ENCODE measurements around the gene SLC13A3. TPM values are rescaled to one million over a fixed set of nuclear protein-coding genes. Genes with fewer than 3 reads are reported as not detected.

SLC13A3 gene
- total RNA-seq, 1 donor from 2014 or later, result 2.9 TPM

DNA sequence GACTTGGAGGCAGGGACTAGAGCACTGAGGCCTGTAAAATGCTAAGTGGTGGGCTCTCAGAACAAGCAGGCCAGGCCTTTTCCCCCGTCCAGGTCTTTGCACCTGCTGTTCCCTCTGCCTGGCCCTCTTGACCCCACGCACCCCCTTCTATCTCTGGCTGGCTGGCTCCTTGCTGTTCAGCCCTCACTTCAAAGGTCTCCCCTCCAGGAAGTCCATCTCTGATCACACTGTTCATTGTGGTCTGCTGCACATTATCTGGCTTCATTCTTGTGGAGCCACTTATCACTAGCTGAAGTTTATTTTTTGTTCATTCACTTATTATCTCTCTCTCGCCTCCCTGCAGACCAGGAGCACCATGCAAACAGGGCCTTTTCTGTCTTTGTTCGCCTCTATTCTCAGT, 24.5 kb downstream of the SLC13A3 start:
- TF ChIP-seq, protein P1, sequence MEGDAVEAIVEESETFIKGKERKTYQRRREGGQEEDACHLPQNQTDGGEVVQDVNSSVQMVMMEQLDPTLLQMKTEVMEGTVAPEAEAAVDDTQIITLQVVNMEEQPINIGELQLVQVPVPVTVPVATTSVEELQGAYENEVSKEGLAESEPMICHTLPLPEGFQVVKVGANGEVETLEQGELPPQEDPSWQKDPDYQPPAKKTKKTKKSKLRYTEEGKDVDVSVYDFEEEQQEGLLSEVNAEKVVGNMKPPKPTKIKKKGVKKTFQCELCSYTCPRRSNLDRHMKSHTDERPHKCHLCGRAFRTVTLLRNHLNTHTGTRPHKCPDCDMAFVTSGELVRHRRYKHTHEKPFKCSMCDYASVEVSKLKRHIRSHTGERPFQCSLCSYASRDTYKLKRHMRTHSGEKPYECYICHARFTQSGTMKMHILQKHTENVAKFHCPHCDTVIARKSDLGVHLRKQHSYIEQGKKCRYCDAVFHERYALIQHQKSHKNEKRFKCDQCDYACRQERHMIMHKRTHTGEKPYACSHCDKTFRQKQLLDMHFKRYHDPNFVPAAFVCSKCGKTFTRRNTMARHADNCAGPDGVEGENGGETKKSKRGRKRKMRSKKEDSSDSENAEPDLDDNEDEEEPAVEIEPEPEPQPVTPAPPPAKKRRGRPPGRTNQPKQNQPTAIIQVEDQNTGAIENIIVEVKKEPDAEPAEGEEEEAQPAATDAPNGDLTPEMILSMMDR (IDR thresholded peaks at IDR 0.05; ENCODE audit: unreplicated experiment), result no peak
- H3K27me3 Mint-ChIP-seq, result no peaks in the 10 kb centered on the region
- H3K27ac Mint-ChIP-seq, result peak overlapping the region; percentile 46
- no peak overlapping the region for H3K4me3 Mint-ChIP-seq (ENCODE audit: low read depth)
- H3K9me3 Mint-ChIP-seq (ENCODE audit: low read depth), result peaks cover 13% of the 10 kb centered on the region
- H3K4me1 Mint-ChIP-seq (ENCODE audit: low read depth), result peaks cover 5% of the 10 kb centered on the region
- H3K36me3 Mint-ChIP-seq (ENCODE audit: insufficient read depth), result peaks cover 2% of the 10 kb centered on the region
- DNase-seq (ENCODE audit: low spot score, unreplicated experiment), result no peak

DNA sequence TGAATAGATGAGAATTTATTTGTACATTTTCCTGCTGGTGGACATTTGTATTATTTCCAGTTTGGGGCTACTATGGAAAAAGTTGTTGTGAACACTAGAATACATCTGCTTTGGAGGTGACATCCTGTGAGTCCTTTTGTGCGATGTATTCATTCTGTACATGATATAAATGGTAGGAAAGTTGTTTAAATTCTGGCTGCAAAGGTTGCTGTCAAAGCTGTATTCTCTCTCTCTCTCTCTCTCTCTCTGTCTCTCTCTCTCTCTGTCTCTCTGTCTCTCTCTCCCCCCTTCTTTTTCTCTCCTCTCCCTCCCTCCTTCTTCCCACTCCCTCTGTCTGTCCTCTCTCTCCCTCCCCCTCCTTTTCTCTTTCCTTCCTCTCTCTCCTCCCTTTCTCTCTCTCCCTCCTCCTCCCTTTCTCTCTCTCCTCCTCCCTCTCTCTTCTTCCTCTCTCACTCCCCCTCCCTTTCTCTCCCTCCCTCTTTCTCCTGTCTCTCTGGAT, 25.3 kb downstream of the SLC13A3 start:
- peaks cover 4% of the 10 kb centered on the region for H3K4me1 Mint-ChIP-seq (ENCODE audit: low read depth)
- no peak overlapping the region for H3K27ac Mint-ChIP-seq
- H3K4me3 Mint-ChIP-seq (ENCODE audit: low read depth), result no peak overlapping the region
- TF ChIP-seq, protein P1 (IDR thresholded peaks at IDR 0.05; ENCODE audit: unreplicated experiment), result no peak
- H3K9me3 Mint-ChIP-seq (ENCODE audit: low read depth), result peaks cover 13% of the 10 kb centered on the region
- H3K36me3 Mint-ChIP-seq (ENCODE audit: insufficient read depth), result peaks cover 2% of the 10 kb centered on the region
- no peaks in the 10 kb centered on the region for H3K27me3 Mint-ChIP-seq
- DNase-seq (ENCODE audit: low spot score, unreplicated experiment), result no peak

DNA sequence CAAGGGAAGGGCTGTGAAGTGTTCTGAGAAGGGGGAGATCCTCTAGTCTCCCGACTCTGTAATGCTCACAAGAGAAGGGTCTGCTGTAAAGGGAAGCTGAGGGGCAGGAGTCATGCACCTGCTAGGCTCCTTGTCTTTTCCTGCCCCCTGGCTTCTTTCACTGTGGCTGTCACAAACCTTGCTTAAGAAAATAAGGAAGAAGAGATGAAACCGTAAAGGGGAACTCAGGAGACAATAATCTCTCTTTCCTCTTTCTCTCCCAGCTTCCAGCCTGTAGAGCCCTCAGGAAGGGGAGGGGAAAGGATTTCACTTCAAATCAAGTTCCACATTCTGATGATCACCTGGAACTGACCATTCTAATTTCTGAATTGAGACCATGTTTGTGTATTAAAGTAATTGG, 26.3 kb downstream of the SLC13A3 start:
- Mint-ChIP-seq H3K36me3 (ENCODE audit: insufficient read depth) (peaks cover 2% of the 10 kb centered on the region), H3K27me3 (no peaks in the 10 kb centered on the region), H3K27ac (no peak overlapping the region), H3K9me3 (ENCODE audit: low read depth) (peaks cover 13% of the 10 kb centered on the region), H3K4me3 (ENCODE audit: low read depth) (no peak overlapping the region), H3K4me1 (ENCODE audit: low read depth) (peaks cover 4% of the 10 kb centered on the region)
- DNase-seq (ENCODE audit: low spot score, unreplicated experiment), result no peak
- TF ChIP-seq, protein P1 (IDR thresholded peaks at IDR 0.05; ENCODE audit: unreplicated experiment), result no peak

DNA sequence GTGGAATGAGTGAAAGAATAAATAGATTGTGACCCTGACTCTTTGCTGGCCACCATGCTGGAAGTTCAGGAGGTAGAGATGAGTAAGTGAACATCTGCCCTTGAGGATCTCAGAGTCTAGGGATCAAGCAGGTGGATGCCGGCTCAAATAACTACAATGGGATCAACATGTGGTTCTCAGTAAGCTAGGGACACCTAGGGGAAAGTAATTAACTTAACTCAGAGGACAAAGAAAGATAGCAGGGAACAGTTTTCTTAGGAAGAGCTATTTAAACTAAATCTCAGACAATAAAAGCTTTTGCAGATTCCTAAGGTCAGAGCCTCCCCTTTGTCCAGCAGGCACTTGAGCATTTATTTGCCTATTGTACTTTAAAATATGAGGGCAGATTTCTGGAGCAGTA, 29.1 kb downstream of the SLC13A3 start:
- TF ChIP-seq, protein P1 (IDR thresholded peaks at IDR 0.05; ENCODE audit: unreplicated experiment), result no peak
- Mint-ChIP-seq H3K9me3 (ENCODE audit: low read depth) (peaks cover 5% of the 10 kb centered on the region), H3K36me3 (ENCODE audit: insufficient read depth) (no peaks in the 10 kb centered on the region), H3K4me1 (ENCODE audit: low read depth) (peaks cover 4% of the 10 kb centered on the region), H3K4me3 (ENCODE audit: low read depth) (no peak overlapping the region), H3K27ac (no peak overlapping the region), H3K27me3 (no peaks in the 10 kb centered on the region)
- no peak for DNase-seq (ENCODE audit: low spot score, unreplicated experiment)

DNA sequence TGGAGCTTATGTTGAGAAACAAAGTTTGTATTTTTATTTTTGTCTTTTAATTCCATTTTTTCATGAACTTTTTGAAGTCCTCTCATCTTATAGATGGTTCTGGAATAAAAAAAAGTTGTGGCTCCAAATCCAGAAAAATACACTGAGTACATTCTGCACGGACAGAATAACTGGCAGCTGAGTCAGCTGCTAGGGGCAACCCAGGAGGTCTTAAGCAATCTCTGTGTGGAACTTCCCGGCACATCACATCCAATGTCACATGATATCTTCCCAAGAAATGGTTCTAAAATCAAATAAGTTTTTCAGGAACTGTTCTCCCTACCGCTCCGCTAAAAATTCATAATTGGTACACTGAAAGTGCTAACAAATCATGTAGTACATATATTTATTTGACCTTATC, 29.8 kb downstream of the SLC13A3 start:
- no peak overlapping the region for H3K27ac Mint-ChIP-seq

More for the DNA sequence above, 29.8 kb downstream of the SLC13A3 start:
- Mint-ChIP-seq H3K36me3 (ENCODE audit: insufficient read depth) (no peaks in the 10 kb centered on the region), H3K9me3 (ENCODE audit: low read depth) (peaks cover 5% of the 10 kb centered on the region), H3K4me1 (ENCODE audit: low read depth) (no peaks in the 10 kb centered on the region), H3K27me3 (no peaks in the 10 kb centered on the region), H3K4me3 (ENCODE audit: low read depth) (no peak overlapping the region)
- no peak for DNase-seq (ENCODE audit: low spot score, unreplicated experiment)
- TF ChIP-seq, protein P1 (IDR thresholded peaks at IDR 0.05; ENCODE audit: unreplicated experiment), result no peak

All from progenitor cell of endocrine pancreas (in vitro differentiated cells).